A673 (cell line): ENCODE data around the gene PNPLA2. TPM values are rescaled to one million over a fixed set of nuclear protein-coding genes. Genes with fewer than 3 reads are reported as not detected.

Experiments used
- BruUV-seq: library from RNA; stranded (reverse); fragments of 400-500 nt; replicated peaks from 2 replicates; lab custom pipeline; 2021; lab: Mats Ljungman, UMichigan
- CTCF ChIA-PET: fragments of 300-600 bp; sonication (Branson Sonifier 250); formaldehyde crosslinking; loops from one replicate; lab custom pipeline; 2022; ENCODE audit warnings: antibody characterized with exemption; lab: Charles Lee
- POLR2A ChIA-PET: fragments of 300-600 bp; sonication (Branson Sonifier 250); formaldehyde crosslinking; loops from one replicate; lab custom pipeline; 2022; ENCODE audit warnings: antibody characterized with exemption; ENCODE audit not compliant: low non-redundant PET; lab: Charles Lee
- DNase-seq: peaks from one replicate; pipeline ENCODE4 v3.0.0-alpha.2; 2015; ENCODE audit warnings: low spot score
- H3K27ac ChIP-seq: fragments of 200-600 bp; sonication (generic); 2 replicates; pipeline ENCODE4 v1.5.1; 2016; ENCODE audit warnings: mixed run types, low read depth, mild to moderate bottlenecking, mixed read lengths, antibody characterized with exemption, low read length; ENCODE audit not compliant: poor library complexity, severe bottlenecking
- H3K27me3 ChIP-seq: fragments of 200-600 bp; sonication (generic); replicated peaks from 2 replicates; pipeline ENCODE4 v1.6.1; 2017; ENCODE audit warnings: mixed run types, low read depth, mild to moderate bottlenecking, mixed read lengths, antibody characterized with exemption, low read length; ENCODE audit not compliant: insufficient read depth, poor library complexity
- H3K36me3 ChIP-seq: fragments of 200-600 bp; sonication (generic); 2 replicates; pipeline ENCODE4 v1.6.1; 2016; ENCODE audit warnings: mixed run types, mild to moderate bottlenecking, mixed read lengths, antibody characterized with exemption, low read length; ENCODE audit not compliant: insufficient read depth, poor library complexity, severe bottlenecking
- H3K4me1 ChIP-seq: fragments of 200-600 bp; sonication (generic); 2 replicates; pipeline ENCODE4 v1.6.1; 2017; ENCODE audit warnings: mixed run types, mild to moderate bottlenecking, mixed read lengths, antibody characterized with exemption, low read length; ENCODE audit not compliant: insufficient read depth, poor library complexity, severe bottlenecking
- H3K4me3 ChIP-seq: fragments of 200-600 bp; sonication (generic); 2 replicates; pipeline ENCODE4 v1.5.1; 2016; ENCODE audit warnings: low read depth, mixed run types, mild to moderate bottlenecking, mixed read lengths, low read length; ENCODE audit not compliant: poor library complexity, severe bottlenecking
- H3K9me3 ChIP-seq: fragments of 200-600 bp; sonication (generic); 2 replicates; pipeline ENCODE4 v1.6.1; 2016; ENCODE audit warnings: mixed run types, low read depth, mild to moderate bottlenecking, mixed read lengths, antibody characterized with exemption, low read length; ENCODE audit not compliant: poor library complexity, severe bottlenecking
- CTCF ChIP-seq: fragments of 300-800, 200-600 bp; sonication (generic); conservative IDR thresholded peaks from 2 replicates; pipeline ENCODE4 v1.5.1; 2017; ENCODE audit warnings: low read depth, mild to moderate bottlenecking, antibody characterized with exemption, low read length, moderate library complexity, mixed read lengths
- EZH2 ChIP-seq: fragments of 200-600 bp; sonication (generic); IDR thresholded peaks from 2 replicates; pipeline ENCODE4 v1.6.1; 2017; ENCODE audit warnings: borderline replicate concordance, low read depth, mild to moderate bottlenecking, mixed read lengths, antibody characterized with exemption, low read length; ENCODE audit not compliant: poor library complexity, severe bottlenecking
- intact Hi-C: fragments of 100-400 bp; cut with micrococcal nuclease; formaldehyde crosslinking; loops from one replicate; pipeline ENCODE4 v1.10.0; 2022; ENCODE audit not compliant: unreplicated experiment
- total RNA-seq: library from RNA; stranded (reverse); gene quantifications from 2 replicates; pipeline ENCODE4 v1.2.3, GENCODE V29; 2021

The PNPLA2 gene
- total RNA-seq, 1 experiment from 2014 or later, result 45.4 TPM

- H3K27ac ChIP-seq, result no peak overlapping the region
- BruUV-seq, result no TSS peak
- ChIA-PET CTCF (no interaction called here), POLR2A (no interaction called here)
- intact Hi-C loops, result no loop called here
- H3K4me3 ChIP-seq, result no peak overlapping the region
- DNase-seq, result no peak
- peaks cover 27% of the 10 kb centered on the region for H3K36me3 ChIP-seq
- no peak for TF ChIP-seq CTCF
- no peak for TF ChIP-seq EZH2
- peaks cover 9% of the 10 kb centered on the region for H3K4me1 ChIP-seq
- no peaks in the 10 kb centered on the region for H3K27me3 ChIP-seq
- no peaks in the 10 kb centered on the region for H3K9me3 ChIP-seq
These were observed 44.9 kb upstream of the PNPLA2 start for GRCh38 chr11:773830-774229.

GRCh38 chr11:774873-775592 lies 43.7 kb upstream of the PNPLA2 start:
- no peak for DNase-seq
- no peaks in the 10 kb centered on the region for H3K27me3 ChIP-seq
- no peak overlapping the region for H3K27ac ChIP-seq
- no peaks in the 10 kb centered on the region for H3K9me3 ChIP-seq
- BruUV-seq, result TSS peak; percentile 16
- POLR2A ChIA-PET, result interaction anchor here (0.6 kb wide), 1 partner anchor 135 kb away, joined by 4 read pairs; no protein-coding TSS in a partner anchor
- CTCF ChIA-PET, result no interaction called here
- TF ChIP-seq CTCF, result no peak
- TF ChIP-seq EZH2, result no peak
- intact Hi-C loops, result no loop called here
- peaks cover 27% of the 10 kb centered on the region for H3K36me3 ChIP-seq
- H3K4me1 ChIP-seq, result peaks cover 9% of the 10 kb centered on the region
- no peak overlapping the region for H3K4me3 ChIP-seq

GRCh38 chr11:776263-776560 lies 42.5 kb upstream of the PNPLA2 start:
- DNase-seq, result no peak
- ChIA-PET CTCF (no interaction called here), POLR2A (no interaction called here)
- TF ChIP-seq CTCF, result no peak
- TF ChIP-seq EZH2, result no peak
- intact Hi-C loops, result no loop called here
- peak overlapping the region; percentile 90 for H3K4me3 ChIP-seq
- H3K9me3 ChIP-seq, result no peaks in the 10 kb centered on the region
- no TSS peak for BruUV-seq
- peak overlapping the region; percentile 88 for H3K27ac ChIP-seq
- peaks cover 9% of the 10 kb centered on the region for H3K4me1 ChIP-seq
- H3K27me3 ChIP-seq, result no peaks in the 10 kb centered on the region
- peaks cover 20% of the 10 kb centered on the region for H3K36me3 ChIP-seq
